GM18520 (cell line): ENCODE measurements around the gene BACE2.

Source experiments
- ATAC-seq: cut with Tn5 transposase; IDR thresholded peaks from one replicate; pipeline ENCODE4 v1.9.1; 2021; ENCODE audit not compliant: unreplicated experiment

BACE2 gene

DNA sequence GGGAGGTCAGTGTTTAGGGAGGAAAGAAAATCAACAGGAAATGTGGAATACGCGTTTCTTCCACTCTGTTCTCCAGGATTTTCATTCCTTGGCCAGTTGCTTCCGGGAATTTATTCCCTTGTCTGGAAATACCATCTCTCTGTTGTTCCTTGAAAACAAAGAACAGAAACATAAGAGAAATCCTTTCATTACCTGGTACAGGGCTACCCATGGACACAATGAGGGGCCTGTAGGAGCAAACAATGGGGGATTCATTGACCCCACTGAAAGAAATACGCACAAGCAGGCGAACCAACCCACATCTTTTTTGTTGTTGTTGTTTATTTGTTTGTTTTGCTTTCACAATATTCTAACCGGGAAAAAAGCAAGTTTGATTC, 20.0 kb upstream of the BACE2 start:
- ATAC-seq: no peak

DNA sequence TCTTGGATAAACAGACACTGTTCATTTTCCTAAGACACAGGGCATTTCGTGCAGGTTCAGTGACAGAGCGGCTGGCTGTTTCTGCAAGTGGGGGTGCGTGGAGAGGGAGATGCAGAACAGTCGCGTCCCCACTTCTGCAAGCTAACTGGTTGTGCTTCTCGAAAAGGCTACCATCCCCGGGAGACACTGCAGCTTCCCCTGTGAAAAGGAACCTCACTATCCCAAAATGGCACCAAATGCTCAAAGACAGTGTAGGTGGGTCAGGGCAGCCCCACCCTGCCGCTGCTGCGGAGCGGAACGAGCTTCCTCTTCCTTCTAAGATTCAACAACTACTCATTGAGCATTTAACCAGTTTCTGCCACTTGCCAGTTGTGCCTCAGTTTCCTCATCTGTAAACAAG, 19.2 kb upstream of the BACE2 start:
- ATAC-seq: no peak

DNA sequence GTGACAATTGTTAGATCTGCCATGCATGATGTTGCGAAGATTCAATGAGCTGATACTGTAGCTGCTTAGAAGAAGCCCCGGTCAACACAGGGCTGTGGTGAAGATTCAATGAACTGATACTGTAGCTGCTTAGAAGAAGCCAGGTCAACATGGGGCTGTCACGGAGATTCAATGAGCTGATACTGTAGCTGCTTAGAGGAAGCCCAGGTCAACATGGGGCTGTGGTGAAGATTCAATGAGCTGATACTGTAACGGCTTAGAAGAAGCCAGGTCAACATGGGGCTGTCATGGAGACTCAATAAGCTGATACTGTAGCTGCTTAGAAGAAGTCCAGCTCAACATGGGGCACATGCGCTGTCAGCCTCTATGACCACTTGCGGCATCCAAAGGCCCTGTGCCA, 18.8 kb upstream of the BACE2 start:
- no peak for ATAC-seq

DNA sequence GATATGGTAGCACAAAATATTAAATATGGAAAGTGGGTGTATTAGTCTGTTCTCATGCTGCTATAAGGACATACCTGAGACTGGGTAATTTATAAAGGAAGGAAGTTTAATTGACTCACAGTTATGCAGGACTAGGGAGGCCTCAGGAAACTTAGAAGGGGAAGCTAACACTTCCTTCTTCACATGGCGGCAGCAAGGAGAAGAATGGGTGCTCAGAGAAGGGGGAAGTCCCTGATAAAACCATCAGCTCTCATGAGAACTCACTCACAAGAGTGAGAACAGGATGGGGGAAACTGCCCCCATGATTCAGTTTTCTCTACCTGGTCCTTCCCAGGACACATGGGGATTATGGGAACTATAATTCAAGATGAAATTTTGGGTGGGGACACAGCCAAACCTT, 15.8 kb upstream of the BACE2 start:
- ATAC-seq: no peak

DNA sequence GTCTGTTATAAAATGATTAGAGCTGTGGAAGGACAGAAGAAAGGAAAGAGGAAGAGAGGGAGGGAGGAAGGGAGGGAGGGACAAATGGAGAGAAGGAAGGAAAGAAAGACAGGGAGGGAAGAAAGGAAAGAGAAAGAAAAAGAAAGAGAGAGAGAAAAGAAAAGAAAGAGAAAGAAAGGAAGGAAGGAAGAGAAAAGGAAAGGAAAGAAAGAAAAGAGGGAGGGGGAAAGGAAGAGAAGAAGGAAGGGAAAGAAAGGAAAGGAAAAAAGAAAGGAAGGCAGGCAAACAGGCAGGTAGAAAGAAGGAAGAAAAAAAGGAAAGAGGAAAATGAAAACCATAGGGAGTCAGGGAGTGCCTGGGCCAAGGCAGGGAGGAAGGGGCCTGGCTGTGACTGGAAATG, 14.5 kb upstream of the BACE2 start:
- no peak for ATAC-seq

DNA sequence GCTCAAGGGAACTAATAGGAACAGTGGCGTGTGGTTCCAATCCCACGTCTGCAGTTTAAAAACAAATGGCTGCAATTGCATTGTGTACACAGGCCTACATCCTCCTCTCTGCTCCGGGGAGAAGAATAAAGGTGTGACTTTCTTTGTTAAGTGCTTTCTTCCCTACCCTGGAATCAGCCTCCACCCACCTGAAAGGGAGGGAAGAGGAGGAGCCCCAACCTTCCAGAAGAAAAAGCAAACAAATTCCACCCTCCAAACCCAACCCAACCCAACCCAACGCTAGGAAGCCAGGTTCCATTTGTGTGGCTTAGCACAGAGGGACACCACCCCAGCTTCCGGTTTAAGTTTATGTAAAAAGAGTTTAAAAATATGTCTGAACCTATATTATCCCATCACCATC, 11.8 kb upstream of the BACE2 start:
- ATAC-seq: no peak

DNA sequence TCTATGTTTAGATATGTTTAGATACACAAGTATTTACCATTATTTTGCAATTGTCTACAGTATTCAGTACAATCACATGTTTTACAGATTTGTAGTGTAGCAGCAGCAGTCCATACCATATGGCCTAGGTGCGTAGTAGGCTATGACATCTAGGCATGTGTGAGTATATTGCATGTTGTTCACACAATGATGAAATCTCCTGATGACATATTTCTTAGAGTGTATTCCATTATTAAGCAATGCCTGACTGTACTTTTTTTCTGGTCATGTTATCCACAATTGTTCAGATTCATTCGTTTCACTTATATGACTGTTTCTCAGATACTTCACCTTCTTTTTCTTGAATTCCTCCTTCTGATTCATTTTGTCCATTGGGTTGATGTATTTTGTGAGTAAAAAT, 9.9 kb upstream of the BACE2 start:
- no peak for ATAC-seq

DNA sequence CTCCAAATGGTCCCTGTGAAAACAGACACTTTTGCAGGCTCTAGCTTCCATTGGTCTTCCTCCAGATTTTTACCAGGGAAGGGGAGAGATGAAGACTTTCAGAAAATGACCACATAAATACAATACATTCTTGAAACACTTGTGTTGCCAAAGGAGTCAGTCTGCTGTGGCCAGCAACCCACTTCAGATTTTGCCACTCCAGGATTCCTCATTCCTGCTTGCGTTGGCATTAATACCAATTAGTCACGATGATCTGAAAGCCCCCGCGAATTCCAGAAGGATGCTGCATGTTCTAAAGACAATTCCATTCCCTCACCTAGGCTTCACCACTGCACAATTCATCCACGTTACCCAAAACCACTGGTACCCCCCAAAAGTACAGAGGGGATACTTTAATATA, 7.9 kb upstream of the BACE2 start:
- ATAC-seq: no peak

DNA sequence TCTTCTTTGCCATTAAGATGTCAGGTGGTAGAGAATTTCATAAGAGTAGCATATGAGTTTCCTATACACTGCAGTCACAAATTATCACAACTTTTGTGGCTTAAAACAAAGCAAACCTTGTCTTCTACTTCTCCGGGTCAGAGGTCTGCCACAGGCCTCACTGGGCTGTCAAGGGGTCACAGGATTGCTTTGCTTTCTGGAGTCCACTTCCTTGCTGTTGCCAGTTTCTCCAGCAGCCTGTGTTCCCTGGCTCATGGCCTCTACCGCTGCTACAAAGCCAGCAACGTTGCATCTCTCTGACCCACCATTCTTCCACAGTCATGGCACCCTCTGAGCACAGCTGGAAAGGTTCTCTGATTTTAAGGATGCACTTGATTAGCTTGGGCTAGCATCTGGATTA, 6.5 kb upstream of the BACE2 start:
- ATAC-seq: no peak

DNA sequence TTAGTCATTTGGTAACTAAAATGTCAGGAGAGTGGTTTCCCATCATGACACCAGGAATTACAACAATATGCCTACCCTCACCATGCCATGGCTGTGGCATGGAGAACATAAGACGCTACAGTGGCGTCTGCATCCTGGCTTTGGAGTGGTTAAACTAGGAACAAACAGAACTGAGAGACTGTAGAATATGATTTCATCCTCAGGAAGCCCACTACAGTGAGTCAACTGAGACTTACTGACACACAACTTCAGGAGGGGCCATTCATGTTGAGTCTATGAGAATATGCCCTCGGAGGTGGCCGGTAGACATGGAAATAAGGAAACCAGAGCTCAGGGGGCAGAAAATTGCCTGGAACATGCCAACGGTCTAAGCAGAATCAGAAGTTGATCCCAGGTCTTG, 5.9 kb upstream of the BACE2 start:
- no peak for ATAC-seq

DNA sequence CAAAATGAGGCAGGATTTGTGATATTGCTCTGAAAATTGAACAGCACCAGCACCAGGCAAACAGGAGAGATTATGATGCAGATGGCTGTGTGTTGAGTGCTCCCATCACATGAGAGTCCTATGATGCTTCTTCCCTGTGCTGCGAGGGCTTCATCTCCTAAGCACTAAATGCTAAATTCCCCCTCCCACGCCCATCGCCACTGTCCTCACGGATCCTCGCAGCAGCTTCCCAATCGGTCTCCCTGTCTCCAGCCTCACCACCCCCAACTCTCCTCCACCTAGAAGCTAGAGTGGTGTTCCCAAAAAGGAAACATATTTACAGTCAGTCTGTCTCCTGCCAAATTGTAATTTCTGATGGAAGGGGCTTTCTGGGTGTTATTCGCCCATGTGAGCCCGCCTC, 4.9 kb upstream of the BACE2 start:
- ATAC-seq: no peak

DNA sequence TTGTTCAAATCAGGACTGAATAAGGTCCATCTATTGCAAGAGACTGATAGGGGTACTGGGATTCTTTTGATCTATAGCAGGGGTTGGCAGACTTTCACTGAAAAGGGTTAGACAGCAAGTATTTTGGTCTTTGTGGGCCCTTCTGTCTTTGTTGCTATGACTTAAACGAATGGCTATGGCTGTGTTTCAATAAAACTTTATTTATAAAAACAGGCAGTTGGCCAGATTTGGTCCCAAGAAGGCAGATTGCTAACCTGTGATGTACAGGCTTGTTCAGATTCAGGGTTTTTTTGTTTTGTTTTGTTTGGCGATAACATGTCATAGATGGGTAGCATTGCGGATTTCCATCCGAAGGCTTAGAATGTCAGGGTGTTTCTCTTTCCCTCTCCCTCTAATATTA, 3.9 kb upstream of the BACE2 start:
- no peak for ATAC-seq

DNA sequence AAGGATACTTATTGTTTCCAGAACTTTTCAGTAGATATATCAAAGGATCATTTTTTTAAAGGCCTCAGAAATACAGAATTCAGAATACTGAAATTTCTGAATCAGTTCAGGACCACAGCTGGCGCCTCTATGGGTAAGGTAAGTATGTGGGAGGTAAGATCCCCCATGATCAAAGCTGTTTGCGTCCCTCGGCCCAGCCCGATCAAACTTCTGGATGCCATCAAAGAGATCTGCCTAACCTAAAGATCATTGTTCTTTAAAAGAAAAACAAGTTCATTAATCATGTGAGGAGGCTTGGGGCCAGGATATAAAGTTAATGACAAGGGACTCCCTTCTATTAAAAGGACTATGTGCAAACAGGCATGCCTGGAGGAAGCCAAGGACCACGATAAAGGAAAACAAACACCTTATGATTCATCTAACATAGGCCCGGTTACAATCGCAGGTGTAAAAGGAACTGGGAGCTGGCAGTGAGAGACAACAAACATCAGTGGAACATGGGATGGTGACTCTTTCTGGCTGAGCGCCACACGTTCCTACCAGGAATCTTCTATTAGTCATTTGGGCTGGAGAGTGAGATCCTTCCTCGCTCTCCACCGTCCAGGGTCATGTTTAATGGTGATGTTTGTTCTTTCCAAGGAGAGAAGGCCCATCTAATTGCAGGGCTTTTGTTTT, 2.8 kb upstream of the BACE2 start:
- no peak for ATAC-seq

DNA sequence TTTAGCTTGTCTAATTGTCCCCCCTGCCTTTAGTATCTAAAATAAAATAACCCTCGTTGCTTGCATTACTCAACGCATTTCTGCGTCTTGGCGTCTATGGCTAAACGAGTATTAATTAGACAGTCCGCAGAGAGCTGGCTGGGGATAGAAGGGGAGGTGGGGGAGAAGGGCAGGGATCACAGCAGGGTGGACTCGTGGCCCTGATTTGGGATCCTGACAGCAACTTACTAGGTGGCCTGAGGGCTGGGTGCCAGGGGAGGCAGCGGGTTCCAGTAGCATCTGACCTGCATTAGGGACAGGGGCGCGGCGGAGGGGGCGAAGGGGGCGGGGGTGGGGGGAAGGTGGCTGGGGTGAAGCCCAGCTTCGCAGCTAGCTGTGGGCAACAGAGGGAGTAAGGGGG, 1.1 kb upstream of the BACE2 start:
- no peak for ATAC-seq

DNA sequence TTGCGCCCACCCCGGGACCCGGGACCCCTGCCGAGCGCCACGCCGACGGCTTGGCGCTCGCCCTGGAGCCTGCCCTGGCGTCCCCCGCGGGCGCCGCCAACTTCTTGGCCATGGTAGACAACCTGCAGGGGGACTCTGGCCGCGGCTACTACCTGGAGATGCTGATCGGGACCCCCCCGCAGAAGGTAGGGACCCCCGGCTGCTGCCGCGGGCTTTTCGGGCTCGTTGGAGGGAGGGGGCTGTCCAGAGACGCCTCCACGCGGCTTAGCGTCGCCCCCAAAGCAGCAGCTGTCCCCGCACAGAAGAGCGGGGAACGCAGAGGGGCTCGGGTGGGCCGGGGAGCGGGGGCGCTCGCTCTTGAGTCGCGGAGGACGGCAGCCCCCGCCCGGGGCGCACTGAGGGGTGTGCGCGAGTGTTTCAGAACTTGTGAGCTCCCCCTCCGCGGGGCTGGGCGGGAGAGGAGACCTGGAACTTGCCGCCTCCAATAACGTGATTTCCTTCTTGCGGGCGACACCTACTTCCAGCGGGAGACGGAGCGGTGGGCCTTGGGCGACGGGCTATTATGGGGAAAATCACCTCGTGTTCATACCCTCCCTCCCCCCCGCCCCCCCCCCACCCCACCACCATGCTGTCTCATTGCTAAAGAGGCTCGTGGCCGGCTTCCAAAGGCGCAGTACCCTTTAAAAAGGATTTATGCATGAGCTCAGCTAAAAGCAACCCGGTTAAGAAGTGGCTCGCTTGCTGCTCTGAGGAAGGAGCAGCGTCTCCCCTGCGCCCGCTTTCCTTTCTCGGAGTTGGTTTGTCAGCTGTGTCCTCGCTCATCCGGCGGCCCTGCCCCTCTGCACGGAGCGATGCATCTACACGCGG, 664 bp downstream of the BACE2 start:
- no peak for ATAC-seq

DNA sequence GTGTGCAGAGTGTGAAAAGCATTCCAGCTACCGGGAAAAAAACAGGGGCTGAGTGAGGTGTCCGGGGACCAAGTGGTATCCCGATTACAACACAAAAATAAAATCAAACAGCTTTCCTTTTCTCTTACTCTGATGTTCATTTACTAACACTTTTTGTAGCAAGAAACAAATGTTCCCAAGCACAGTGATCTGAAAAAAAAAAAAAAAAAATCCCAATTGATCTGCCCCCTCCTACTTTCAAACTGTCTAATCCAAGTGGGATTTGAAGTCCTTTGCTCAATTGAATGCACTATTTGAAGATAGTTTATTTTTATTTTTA, 1.3 kb downstream of the BACE2 start:
- no peak for ATAC-seq

DNA sequence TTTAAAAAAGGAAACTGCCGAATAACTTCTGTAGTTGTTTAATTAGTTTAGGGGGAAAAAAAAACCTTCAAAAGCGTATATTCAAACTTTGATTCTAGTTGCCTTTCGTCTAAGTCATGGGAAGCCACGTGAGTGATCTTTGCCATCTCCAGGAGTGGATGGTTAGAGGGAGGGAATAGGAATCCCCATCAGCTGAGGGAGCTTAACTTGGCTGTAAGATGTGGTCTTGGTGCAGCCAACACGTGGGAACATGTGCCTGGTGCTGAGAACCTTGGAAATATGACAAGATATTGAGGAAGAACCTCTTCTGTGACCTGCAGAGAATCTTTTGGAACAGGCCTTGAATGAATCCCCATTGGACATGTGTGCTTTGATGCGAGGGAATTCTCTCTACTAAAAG, 1.7 kb downstream of the BACE2 start:
- ATAC-seq: no peak

DNA sequence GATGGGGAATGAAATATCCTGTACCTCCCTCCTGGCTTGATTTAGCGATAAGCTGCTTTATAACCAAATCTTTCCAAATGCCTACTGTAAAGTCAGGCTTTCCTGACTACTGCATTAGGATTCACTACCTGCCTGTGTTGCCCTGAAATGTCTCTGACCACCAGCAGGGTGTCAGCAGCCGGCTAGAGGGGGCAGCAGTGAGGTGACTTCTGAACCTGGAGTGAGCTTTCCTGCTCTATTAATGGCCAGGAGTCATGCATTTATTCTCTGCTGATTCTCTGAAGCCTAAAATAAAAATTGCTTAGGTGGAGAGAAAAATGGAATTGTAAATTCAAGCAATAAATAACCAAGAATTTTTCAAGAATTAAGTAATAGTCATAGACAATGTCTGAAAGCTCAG, 2.5 kb downstream of the BACE2 start:
- no peak for ATAC-seq

DNA sequence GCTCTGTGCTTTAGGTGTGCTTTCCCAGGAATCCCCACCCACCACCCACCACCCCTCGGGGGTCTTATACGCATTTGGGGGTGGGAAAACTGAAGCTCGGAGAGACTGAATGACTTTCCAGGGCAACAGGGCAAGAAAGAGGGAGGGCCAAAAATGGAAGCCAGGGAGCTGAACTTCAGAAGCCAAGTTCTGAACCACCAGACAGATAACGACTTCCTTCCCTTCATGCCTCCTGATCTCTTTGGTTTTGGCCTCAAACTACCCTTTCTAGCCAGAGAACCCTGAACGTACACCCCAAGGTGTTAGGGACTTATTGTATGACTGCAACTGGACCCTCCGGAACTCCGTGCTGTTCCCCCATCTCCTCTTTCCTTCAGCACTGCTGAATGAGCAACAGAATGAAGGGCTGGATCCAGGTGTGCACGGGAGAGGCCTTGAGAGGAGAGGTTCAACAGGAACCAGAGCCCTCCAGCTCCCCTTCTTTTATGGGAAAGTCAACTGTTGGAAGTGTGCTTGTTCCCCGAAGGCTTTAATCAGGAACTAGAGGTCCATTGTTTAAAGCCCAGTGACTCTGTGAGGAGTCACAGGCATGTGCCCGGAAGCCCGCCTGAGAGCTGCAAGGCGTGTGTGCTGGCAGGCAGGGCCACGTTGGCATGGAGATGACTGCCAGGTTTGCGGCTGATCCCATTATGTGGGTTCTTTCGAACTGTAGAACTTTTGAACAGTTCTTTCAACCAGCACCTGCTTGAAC, 3.1 kb downstream of the BACE2 start:
- ATAC-seq: no peak

DNA sequence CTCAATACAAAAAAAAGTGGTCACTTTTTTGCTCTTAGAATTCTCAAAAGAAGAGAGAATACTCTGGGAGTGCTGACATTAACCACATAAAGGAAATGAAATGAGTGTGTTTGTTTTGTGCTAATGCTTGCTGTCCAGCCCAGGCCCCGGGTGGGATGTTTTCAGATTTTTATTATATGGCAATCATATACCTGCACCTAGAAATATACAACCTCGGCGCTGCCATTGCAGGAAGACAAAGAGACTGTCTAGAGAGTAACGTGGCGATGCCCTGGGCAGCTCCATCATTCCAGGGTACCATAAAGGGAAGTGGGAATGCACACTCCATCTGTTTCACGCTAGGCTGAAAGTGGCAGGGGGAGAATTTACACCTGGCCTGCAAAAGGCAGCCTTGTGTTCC, 7.1 kb downstream of the BACE2 start:
- ATAC-seq: no peak

DNA sequence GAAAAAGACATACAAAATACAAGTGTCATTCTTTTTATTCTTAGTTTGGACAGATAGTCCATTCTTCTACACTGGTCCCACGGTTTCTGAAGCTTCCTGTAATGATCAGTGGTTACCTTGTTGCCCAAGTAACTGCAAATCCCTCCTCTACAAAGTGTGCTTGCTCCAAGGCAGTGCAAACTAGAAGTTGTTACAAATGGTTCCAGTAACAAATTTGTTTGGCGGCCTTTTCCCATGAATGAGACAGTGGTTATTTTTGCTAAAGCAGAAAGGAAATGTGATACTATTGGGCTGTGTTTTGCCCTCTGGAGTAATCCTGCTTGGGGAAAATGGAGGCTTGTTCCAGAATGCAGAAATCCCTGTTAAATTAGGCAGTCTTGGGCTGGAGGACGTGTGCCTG, 8.9 kb downstream of the BACE2 start:
- no peak for ATAC-seq

DNA sequence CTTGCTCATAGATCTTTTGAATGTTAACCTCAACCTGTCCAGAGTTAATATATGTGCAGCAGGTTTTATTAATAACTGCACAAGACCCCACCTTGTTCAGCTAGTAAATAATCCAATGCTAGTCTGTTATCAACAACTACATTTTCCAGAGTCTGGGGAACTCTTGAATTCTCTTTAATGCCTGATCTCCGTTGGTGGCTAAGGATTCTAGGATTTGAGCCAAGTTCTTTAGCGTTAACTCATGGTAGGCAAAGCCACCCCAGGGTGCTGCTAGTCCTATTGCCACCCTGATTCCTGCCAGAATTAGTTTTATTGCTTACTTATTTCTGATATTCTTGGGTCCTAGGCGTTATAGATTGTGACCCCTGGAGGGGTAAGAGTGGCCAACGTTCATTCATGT, 12.8 kb downstream of the BACE2 start:
- no peak for ATAC-seq
